SK-N-SH (cell line): ENCODE data around the gene CD72. TPM values are rescaled to one million over a fixed set of nuclear protein-coding genes. Genes with fewer than 3 reads are reported as not detected.
"Not testable (repeated sequence)": the region's sequence is repeated elsewhere in the genome, so short reads cannot be mapped to it uniquely, and the experiment has no call there.

Source experiments
- CTCF ChIA-PET: fragments of 300-600, 350-600 bp; formaldehyde crosslinking; extraction: SDS; loops from one replicate; lab custom pipeline; 2021; lab: Yijun Ruan, JAX
- POLR2A ChIA-PET: fragments of 350-600 bp; sonication (Branson Sonifier 250); formaldehyde crosslinking; extraction: SDS; loops from one replicate; lab custom pipeline; 2020; ENCODE audit warnings: antibody characterized with exemption, inconsistent platforms; lab: Yijun Ruan, JAX
- DNase-seq: peaks from one replicate; pipeline ENCODE4 v3.0.0; 2012
- H2AFZ ChIP-seq: fragments of 200-600 bp; sonication (generic); 2 replicates; pipeline ENCODE4 v1.8.1; 2016; ENCODE audit warnings: antibody characterized with exemption, mild to moderate bottlenecking, low read depth
- H3F3A ChIP-seq: fragments of 200-600 bp; sonication (generic); replicated peaks from 2 replicates; pipeline ENCODE3; 2016; ENCODE audit warnings: antibody characterized with exemption, mild to moderate bottlenecking; ENCODE audit not compliant: insufficient read depth
- H3K27ac ChIP-seq, 2 experiments: fragments of 200-500 bp in 1 of 2; fragments of 200-600 bp in 1 of 2; sonication (Bioruptor generic) in 1 of 2; sonication (generic), shearing (Covaris generic) in 1 of 2; 2 replicates each; pipeline versions ENCODE4 v1.5.1 to v1.6.1; 2014 to 2016; ENCODE audit warnings: low read depth in 2 of 2, inconsistent platforms in 1 of 2, low read length in 1 of 2, mild to moderate bottlenecking in 1 of 2, mixed read lengths in 1 of 2
- H3K27me3 ChIP-seq: fragments of 200-600 bp; sonication (generic), shearing (Covaris generic); 2 replicates; pipeline ENCODE4 v1.6.1; 2016; ENCODE audit warnings: mixed run types; ENCODE audit not compliant: insufficient read depth
- H3K36me3 ChIP-seq, 2 experiments: fragments of 200-500 bp in 1 of 2; fragments of 200-600 bp in 1 of 2; sonication (Bioruptor generic) in 1 of 2; sonication (generic) in 1 of 2; replicated peaks in 1 of 2; 2 replicates each; pipeline versions ENCODE3 to v1.5.1; 2014 to 2016; ENCODE audit warnings: low read length in 1 of 2, mild to moderate bottlenecking in 1 of 2; ENCODE audit not compliant: insufficient read depth in 2 of 2, control insufficient read depth in 1 of 2
- H3K4me1 ChIP-seq, 2 experiments: fragments of 200-500 bp in 1 of 2; fragments of 200-600 bp in 1 of 2; sonication (Bioruptor generic) in 1 of 2; sonication (generic), shearing (Covaris generic) in 1 of 2; 2 replicates each; pipeline versions ENCODE4 v1.5.1 to v1.6.1; 2014 to 2016; ENCODE audit warnings: low read depth in 1 of 2, low read length in 1 of 2, mixed run types in 1 of 2; ENCODE audit not compliant: insufficient read depth in 2 of 2, control insufficient read depth in 1 of 2
- H3K4me2 ChIP-seq: fragments of 200-600 bp; sonication (generic), shearing (Covaris generic); 2 replicates; pipeline ENCODE4 v1.6.1; 2017; ENCODE audit warnings: mixed run types
- H3K4me3 ChIP-seq, 2 experiments: fragments of 200-500 bp in 1 of 2; fragments of 200-600 bp in 1 of 2; sonication (Bioruptor generic) in 1 of 2; sonication (generic), shearing (Covaris generic) in 1 of 2; 2 replicates each; pipeline versions ENCODE4 v1.5.1 to v1.8.1; 2014 to 2016; ENCODE audit warnings: low read depth in 2 of 2, inconsistent platforms in 1 of 2, low read length in 1 of 2, mild to moderate bottlenecking in 1 of 2, mixed read lengths in 1 of 2, moderate library complexity in 1 of 2
- H3K79me2 ChIP-seq: fragments of 200-600 bp; sonication (generic); 2 replicates; pipeline ENCODE4 v1.8.1; 2017; ENCODE audit warnings: mild to moderate bottlenecking; ENCODE audit not compliant: insufficient read depth
- H3K9ac ChIP-seq: fragments of 200-600 bp; sonication (generic); 2 replicates; pipeline ENCODE4 v1.6.1; 2017; ENCODE audit warnings: mixed run types
- H3K9me2 ChIP-seq: fragments of 200-600 bp; sonication (generic); 2 replicates; pipeline ENCODE4 v1.6.1; 2017; ENCODE audit warnings: mixed run types
- H3K9me3 ChIP-seq: fragments of 200-600 bp; sonication (generic); 2 replicates; pipeline ENCODE4 v1.6.1; 2017; ENCODE audit warnings: mixed run types, mild to moderate bottlenecking, moderate library complexity
- H4K20me1 ChIP-seq: fragments of 200-600 bp; sonication (generic); 2 replicates; pipeline ENCODE4 v1.6.1; 2017; ENCODE audit warnings: mild to moderate bottlenecking, mixed run types; ENCODE audit not compliant: insufficient read depth
- FOSL2 ChIP-seq: IDR thresholded peaks from 2 replicates; pipeline ENCODE4 v1.4.0; 2012; ENCODE audit warnings: low read depth, mild to moderate bottlenecking, moderate library complexity, borderline replicate concordance
- FOXJ3 ChIP-seq: sonication (generic); formaldehyde crosslinking; IDR thresholded peaks from 2 replicates; pipeline ENCODE4 v1.5.1; 2020; ENCODE audit warnings: mild to moderate bottlenecking, missing genetic modification reagents
- GABPA ChIP-seq: IDR thresholded peaks from 2 replicates; pipeline ENCODE4 v1.4.0; 2012; ENCODE audit warnings: low read depth, mild to moderate bottlenecking
- MXI1 ChIP-seq: IDR thresholded peaks from 2 replicates; pipeline ENCODE4 v1.6.1; 2012; ENCODE audit warnings: mild to moderate bottlenecking, low read depth, low read length, improper control_type of control experiment
- RFX5 ChIP-seq: IDR thresholded peaks from 2 replicates; pipeline ENCODE4 v1.6.1; 2012; ENCODE audit warnings: mild to moderate bottlenecking, improper control_type of control experiment, low read length
- SMC3 ChIP-seq: IDR thresholded peaks from 2 replicates; pipeline ENCODE4 v1.6.1; 2012; ENCODE audit warnings: low read depth, low read length, improper control_type of control experiment
- YY1 ChIP-seq: IDR thresholded peaks from 2 replicates; pipeline ENCODE4 v1.4.0; 2012; ENCODE audit warnings: low read depth, mild to moderate bottlenecking
- WGBS: methylation state at CpG from one replicate; pipeline ENCODE4 v1.1.6; 2017; ENCODE audit warnings: low lambda C conversion rate; 5-methylcytosine and 5-hydroxymethylcytosine counted together
- polyA plus RNA-seq, 3 experiments: library from polyadenylated mRNA; depleted of rRNA; stranded (reverse); fragments of >200 nt; gene quantifications; 2 replicates each; pipeline ENCODE4 v1.2.3, GENCODE V29; 2012
- TF ChIP-seq, protein P1 (sequence below): IDR thresholded peaks from 2 replicates; pipeline ENCODE4 v1.4.0; 2012; ENCODE audit warnings: low read depth

Gene CD72
- polyA plus RNA-seq, 1 of the 3 experiments (the other 2 are of a cell fraction): 2.7 TPM

DNA sequence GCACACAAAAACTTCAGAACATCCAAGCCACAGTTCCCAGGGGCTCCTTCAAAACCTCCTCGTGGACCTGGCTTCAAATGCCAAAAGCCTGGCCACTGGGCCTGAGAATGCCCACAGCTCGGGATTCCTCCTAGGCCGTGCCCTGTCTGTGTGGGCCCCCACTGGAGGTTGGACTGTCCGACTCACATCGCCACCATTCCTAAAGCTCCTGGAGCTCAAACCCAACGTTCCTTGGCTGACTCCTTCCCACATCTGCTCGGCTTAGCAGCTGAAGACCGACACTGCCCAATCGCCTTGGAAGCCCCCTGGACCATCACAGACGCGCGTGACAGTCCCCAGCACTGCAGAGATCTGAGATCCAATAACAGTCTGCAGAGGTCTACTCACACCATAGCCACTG is 24.8 kb upstream of the CD72 start:
- DNase-seq: no peak
- Histone ChIP-seq H3K27ac (no peak overlapping the region), H3K9ac (no peak overlapping the region), H3K4me1 (peaks cover 6 to 7% of the 10 kb centered on the region in 2 experiments; a peak in 1 of 4 replicates), H3K9me3 (no peaks in the 10 kb centered on the region), H3K4me3 (no peak overlapping the region), H2AFZ (no peak overlapping the region), H3K9me2 (no peaks in the 10 kb centered on the region), H3K79me2 (no peaks in the 10 kb centered on the region), H3K36me3 (no peaks in the 10 kb centered on the region), H4K20me1 (no peaks in the 10 kb centered on the region), H3K4me2 (no peak overlapping the region), H3K27me3 (no peaks in the 10 kb centered on the region), H3F3A (peaks cover 5% of the 10 kb centered on the region)
- 83% methylated on average over 12 of the region's 12 CpGs for WGBS
- TF ChIP-seq, protein P1, sequence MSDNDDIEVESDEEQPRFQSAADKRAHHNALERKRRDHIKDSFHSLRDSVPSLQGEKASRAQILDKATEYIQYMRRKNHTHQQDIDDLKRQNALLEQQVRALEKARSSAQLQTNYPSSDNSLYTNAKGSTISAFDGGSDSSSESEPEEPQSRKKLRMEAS: no peak
- TF ChIP-seq RFX5: no peak
- TF ChIP-seq FOSL2: no peak
- no peak for TF ChIP-seq MXI1
- TF ChIP-seq YY1: no peak
- TF ChIP-seq GABPA: no peak
- no peak for TF ChIP-seq FOXJ3 (CRISPR knock-in tag)
- no peak for TF ChIP-seq SMC3
- POLR2A ChIA-PET: no interaction called here
- CTCF ChIA-PET: interaction anchor here (0.6 kb wide), 1 partner anchor 27 kb away, joined by 3 read pairs; no protein-coding TSS in a partner anchor

DNA sequence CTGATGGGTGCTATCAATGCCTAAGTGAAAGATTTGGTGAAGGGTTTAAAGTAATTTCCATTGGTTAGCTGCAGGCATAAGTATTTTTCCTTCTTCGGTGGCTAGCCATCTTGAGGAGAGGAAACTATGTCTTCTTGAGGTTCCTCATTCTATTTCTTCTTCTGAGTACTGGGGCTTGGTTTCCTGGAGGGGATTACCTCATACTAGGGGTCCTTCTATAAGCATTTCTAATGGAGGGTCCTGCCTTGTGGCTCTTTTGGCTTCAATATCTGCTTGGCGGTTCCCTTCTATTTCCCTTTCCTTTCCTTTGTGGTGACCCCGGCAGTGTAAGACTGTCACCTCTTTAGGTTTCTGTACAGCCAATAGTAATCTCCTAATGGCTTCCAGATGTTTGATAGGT is 23.3 kb upstream of the CD72 start:
- CTCF ChIA-PET, H3K4me3 ChIP-seq, H3K9me3 ChIP-seq, H3K9me2 ChIP-seq, POLR2A ChIA-PET, H3K27me3 ChIP-seq, H3K27ac ChIP-seq, H3K79me2 ChIP-seq, H3K4me1 ChIP-seq, DNase-seq, H3F3A ChIP-seq, H4K20me1 ChIP-seq, H3K9ac ChIP-seq, H3K36me3 ChIP-seq, H3K4me2 ChIP-seq, H2AFZ ChIP-seq: not testable (repeated sequence)
- whole genome bisulfite sequencing: 93% methylated on average over 3 of the region's 3 CpGs

DNA sequence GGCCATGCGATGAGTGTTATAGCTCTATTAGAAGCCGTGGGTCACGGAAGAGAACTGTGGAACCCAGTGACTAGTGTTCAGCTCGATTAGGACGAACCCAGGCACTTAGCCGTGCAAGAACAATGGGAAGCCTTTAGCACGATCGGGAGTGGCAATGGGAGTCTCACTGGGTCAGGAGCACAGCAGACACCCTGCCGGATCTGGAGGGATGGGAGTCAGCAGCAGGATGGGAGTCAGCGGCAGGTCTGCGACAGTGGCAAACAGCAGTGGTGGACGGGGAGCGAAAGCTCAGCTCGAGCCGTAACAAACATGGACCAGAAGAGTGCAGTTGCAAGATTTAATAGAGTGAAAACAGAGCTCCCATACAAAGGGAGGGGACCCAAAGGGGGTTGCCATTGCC is 22.2 kb upstream of the CD72 start:
- H2AFZ ChIP-seq, H3F3A ChIP-seq, H3K4me2 ChIP-seq, DNase-seq, H4K20me1 ChIP-seq, H3K27me3 ChIP-seq, H3K9me3 ChIP-seq, H3K4me1 ChIP-seq, POLR2A ChIA-PET, H3K9me2 ChIP-seq, H3K4me3 ChIP-seq, H3K79me2 ChIP-seq, H3K36me3 ChIP-seq, H3K27ac ChIP-seq, H3K9ac ChIP-seq: not testable (repeated sequence)
- 92% methylated on average over 15 of the region's 15 CpGs for WGBS
- CTCF ChIA-PET: interaction anchor here (1.5 kb wide), 1 partner anchor 29 kb away, joined by 5 read pairs; no protein-coding TSS in a partner anchor
